NCI-H2227 treated with DMSO at 0.1 percent for 48 hours (cell line): ENCODE results near the gene EBF3.

ENCODE experiments used
- DNase-seq: peaks from one replicate; lab custom pipeline; 2025; lab: John Stamatoyannopoulos, UW

The EBF3 gene

DNA sequence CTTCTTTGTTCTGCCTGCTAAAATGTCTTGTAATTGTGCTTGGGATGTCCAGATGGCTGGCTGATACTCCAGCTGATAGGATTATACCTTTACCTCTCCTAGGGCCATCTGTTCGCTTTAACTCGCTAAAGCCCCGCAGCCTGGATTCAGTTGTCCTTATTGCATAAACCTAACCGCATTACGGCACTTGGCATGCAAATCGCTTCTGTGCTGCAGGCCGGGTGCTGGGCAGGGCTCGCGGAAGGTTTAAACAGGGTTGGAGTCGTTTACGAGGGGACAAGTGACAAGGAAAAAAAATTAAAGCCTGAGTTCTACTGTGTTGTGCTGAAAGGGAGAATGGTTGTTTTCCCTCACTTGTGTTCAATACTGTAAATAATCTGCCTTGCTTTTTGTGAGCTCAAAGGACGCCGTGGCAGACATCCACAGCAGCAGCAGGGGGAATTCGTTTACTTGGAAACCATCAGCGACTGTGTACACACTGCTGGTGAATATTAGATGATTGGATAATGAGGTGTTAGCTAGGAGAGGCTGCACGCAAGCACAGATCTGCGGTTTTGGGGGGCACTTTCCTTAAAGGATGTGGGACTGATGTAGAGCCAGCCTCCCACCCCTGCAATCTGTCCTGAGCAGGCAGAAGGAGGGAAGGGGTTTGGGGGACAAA is 93.0 kb downstream of the EBF3 start:
- DNase-seq, result no peak

DNA sequence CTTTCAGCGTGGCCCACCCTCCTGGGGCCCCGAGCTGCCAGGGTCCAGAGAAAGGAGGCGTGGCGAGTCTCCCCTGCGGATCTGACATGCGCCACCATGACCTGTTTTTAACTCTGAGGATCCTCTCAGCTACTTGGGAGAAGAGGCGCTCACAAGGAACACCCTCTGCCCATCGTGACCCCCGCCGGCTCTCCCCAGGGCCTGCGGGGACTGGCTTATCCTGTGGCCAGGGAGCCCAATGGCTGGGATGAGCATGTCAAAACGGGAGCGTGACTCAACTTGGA is 93.7 kb downstream of the EBF3 start:
- DNase-seq, result no peak

DNA sequence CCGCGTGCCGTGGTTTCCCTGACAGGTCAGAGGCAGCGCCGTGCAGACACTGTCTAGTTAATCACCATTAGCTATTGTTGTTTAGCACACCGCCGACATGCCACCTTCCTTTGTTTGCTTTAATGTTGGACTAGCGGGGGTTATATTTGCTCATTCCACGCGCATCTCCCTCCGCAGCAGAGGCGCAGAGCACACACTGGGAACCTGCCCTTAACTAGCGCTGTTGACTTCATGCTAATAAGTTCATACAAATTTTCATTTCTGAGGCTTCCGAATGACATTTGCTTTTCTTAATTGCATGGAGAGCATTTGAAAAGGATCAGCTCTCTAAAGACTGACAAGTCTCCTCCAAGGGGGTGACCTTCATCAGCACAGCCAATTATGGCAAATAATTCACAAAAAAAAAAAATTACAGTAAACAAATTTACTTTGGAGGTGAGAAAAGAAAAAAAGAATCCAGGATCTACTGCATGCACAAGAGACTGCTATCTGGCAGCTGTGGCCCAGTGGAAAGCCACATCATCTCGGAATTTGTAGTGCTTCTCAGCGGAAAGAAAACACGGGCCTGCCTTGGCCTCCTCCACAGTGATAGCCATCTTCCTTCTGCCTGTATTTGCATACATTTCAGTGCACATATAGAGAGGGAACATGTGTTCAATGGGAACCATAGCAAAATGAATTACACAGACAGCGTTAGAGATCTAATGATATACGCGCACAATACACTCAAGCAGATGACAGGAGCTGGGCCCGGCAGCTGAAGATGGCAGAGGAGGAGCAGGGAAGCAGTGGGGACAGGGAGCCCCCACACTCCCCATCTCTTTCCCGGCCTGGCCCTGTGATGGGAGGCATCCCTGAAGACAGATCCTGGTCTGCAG is 94.2 kb downstream of the EBF3 start:
- no peak for DNase-seq

DNA sequence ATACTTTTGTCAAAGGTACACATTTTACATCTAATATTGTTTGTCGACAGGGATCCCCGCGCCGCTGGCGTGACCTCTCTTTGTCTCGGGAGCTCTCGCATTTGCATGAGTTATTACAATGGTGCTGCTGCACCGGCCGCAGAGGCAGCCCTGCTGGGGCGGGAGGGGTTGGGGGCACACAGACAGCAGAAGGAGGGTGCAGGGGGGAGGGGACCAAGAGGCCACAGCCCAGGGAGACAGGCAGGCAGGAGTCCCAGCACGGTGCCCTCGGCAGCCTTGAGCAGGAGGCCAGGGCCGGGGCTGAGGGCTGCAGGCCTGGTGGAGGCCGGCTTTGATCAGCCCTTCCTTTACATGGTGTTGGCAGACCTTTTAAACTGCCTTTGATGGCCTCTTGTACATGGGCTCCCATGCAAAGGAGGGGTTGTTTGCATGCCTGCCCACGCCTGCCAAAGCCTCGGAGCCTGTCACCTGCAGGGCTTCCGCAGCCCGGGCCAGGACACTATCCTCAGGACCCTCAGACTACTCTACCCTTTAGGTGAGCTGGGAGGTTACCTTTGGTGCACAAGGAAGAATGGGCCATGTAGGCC is 95.5 kb downstream of the EBF3 start:
- DNase-seq, result no peak

DNA sequence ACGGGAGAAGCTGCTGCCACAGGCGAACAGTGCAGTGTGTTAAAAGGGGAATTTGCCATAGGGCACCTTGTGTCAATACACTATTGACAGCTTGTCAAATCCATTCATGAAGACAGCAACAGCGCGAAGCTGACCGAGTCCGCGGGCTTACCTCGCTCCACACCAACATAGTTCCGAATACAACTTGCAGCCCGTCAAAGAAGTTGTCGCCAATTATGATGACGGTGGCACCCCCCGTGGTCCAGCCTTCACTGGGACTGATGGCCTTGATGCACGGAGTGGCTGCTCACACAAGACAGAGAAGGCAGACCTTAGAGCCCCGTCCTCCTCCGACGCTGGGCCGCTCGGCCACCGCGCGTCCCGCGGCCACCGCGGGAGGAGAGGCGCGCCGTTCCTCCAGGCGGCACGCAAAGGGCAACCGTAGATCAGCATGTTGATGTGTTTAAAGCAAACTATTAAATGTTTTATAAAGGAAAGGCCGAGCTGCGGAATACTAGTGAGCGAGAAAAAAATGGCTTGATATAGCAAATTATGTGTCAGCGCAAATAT is 96.4 kb downstream of the EBF3 start:
- no peak for DNase-seq

DNA sequence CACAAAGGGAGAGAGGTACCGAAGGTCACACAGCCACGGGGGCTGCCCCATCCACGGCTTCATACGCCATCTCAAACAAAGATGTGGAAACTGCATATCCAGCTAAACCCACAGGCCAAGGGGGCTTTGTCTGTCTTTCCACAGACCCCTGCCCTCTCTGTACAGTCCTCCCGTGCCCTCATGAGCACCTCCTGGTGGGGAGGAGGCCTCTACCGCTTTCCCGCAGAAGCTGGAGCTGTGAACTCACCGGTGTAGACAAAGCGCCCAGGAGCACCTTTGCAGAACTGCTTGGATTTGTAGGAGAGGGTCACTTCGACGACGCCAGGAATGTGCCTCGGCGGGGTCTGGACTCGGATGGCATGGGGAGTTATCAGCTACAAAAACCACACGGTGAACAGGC is 97.2 kb downstream of the EBF3 start:
- DNase-seq, result no peak

DNA sequence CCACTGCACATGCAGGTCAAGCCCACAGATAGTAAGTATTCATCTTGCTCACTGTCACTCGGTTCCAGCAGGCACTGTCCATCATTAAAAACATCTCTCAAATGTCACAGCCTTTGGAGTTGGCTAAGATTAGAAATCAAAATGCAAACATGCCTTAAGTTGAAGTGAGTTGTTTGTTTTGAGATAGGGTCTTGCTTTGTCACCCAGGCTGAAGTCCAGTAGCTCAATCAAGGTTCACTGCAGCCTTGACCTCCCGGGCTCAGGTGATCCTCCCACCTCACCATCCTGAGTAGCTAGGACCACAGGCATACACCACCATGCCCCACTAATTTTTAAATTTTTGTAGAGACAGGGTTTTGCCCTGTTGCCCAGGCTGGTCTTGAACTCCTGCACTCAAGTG is 98.1 kb downstream of the EBF3 start:
- no peak for DNase-seq

DNA sequence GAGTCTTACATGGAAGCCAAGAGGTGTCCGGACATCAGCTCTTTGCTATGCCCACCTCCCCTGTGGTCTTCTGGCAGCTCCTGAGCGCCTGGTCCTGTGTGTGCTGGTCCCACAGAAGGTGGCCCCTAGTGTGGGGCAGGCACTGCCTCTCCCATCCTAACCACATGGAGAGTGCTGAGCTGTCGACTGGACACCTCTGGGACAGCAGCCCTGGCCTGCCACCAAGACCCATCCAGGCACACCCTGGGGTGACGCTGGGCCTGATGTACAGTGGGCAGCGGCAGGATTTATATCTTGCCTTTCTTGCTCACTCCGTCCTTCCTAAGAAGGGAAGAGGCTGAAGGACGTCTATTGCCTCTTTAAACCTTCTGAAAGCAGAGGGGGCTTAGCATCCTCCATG is 98.7 kb downstream of the EBF3 start:
- DNase-seq, result no peak

DNA sequence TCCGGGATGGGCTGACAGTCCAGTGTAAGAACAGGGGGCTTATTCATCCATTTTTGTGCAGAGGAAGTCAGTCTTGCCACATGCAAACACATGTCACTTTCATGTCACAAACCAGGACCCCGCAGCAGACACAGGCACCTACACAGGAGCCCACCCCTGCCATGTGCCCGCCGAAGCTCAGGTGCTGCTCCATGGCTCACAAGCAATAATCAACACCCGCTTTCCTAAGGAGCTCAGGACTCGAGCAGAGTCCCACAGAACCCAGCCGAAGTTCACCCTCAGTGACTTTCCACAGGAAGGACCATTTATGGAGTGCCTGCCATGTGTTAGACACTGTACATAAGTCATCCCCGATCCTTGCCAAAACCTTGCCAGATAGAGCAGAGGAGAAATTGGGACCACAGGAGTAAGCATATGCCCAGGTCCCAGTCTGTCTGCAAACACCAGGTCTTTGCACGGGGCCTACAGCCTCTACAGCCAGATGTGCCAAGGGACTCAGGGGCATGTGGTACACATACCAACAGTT is 99.4 kb downstream of the EBF3 start:
- DNase-seq, result no peak

DNA sequence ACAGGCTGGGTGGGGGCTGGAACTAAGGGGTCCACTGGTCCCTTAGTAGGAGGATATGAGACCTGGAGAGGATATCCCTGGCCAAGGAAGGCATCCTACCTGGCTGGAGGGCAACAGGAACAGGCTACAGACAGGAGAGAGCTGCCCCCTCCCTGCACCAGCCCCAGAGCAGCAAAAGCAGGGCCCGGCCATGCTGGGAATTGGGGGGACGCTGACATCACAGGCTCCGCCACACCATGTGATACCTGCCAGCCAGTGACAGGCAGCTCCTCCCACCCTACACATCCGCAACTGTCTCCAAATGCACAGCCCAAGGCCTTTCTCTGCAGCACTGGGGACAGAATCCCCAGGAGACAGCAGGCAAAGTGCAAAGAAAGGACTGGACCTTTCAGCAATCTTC is 100.0 kb downstream of the EBF3 start:
- DNase-seq, result no peak

DNA sequence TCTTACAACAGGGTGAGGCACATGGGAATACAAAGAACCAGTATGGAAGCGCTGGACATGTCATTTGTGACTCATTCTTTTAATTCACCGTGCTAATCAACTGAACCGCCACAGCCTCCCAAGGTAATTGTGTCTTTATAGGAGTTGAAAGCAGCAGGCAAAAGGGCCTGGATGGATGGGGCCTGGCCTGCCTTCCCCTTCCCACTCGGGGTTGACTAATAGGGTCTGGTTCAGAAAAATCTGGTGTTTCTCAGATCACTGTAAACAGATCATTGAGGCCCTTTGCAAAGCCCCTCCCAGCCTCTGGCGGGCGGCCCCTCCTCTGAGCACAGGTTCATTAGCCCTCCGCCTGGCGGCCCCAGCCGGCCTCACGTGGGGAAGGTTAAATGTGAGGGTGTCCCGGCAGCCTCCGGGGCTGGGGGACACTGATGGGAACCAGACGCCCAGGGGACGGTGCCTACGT is 100.8 kb downstream of the EBF3 start:
- DNase-seq, result no peak

DNA sequence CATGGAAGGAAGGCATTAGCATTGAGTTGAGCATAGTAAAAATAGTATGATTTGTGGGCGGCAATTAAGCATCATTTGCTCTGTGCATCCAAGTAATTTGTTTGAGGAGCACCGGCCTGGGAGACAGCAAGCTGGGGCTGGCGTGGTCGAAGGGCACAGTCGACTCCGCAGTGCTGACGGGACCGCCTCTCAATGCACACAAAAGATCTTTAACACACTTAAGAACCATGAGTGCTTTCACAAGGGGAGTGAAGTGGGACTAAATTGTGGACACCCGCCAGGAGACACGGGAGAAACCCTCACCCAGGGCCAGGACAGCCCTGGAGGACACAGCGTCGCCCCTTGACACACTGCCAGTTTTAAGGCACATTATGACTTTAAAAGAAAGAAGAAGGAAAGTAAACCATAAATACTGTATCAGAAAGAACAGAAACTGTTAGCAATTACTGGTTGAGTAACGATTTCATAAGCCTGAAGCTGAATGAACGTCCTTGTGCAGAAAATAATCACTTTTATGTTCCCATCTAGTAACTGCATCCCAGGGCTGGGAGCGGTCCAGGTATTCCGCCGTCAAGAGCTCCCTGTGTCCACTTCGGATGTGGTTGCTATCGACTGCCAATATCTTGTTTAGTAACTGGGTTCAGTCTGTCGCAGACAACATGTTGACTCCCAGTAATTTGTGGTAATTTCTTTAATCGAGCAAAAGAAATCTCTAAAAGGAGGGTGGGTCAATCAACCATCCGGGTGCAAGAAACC is 102.1 kb downstream of the EBF3 start:
- DNase-seq, result no peak

DNA sequence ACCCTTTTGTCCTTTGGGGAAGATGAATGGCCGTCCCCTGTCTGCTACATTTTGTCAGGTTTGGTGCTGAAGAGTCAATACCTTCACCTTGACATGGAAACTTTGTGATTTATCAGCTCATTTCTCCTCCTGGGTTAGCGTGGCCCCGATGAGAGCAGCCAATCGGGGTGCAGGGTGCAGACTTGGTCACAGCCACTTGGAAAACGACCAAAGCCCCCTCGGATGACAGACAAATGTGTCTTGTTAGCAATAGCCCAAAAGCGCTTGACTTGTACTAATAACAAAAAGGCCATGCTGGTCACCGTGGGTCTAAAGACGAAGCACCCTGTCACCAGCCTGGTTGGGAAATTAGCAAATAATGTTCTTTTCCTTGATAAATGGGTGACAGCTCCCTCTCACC is 103.7 kb downstream of the EBF3 start:
- no peak for DNase-seq

DNA sequence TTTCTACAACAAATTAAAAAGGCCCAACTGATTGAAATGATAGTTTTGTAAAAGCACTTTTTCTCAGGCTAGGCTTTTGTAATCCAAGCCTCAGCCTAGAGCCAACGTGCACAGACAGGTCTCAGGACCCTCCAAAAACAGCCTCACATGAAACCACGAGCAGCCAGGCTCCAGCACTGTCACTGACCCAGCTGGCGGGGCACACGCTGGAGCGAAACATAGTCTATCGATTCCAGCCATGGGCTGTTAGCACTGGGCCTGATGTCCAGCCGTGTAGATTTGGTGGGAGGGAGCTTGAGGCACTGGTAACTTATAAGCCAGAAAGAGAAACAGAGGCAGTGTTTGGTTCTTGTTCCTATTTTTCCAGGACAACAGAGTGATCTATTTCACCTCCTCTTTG is 104.5 kb downstream of the EBF3 start:
- DNase-seq, result no peak

DNA sequence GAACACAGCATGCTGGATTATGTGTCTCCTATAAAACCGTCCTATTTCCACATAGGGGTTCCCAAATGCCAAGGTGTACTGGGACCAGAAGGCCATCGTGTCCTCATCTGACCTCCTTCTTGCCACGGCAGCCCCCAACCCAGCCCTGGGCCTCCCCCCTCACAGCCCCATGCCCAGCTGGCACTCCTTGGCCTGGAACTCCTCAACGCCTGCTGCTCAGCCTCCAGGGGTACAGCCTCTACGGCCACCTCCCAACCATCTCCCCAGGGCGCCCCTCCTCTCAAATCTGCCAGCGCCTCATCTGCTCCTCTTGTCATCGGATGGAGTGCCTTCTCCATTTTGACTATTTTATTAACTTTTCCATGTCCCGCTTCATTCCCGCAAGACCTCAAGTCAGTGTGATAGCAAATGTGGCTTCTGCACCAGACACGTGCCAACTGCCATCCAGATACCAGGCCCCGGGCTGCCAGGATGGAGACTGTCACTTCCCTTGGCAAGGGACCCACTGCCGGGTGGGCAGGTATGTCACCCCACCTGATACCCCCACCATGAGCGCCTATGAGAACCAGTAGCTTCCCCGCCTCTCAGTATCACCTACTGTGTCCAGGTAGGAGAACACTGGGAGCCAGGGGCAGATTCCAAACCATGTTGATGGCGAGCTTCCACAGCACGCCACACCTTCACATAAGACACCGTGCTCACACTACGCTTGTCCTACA is 106.7 kb downstream of the EBF3 start:
- DNase-seq, result no peak

DNA sequence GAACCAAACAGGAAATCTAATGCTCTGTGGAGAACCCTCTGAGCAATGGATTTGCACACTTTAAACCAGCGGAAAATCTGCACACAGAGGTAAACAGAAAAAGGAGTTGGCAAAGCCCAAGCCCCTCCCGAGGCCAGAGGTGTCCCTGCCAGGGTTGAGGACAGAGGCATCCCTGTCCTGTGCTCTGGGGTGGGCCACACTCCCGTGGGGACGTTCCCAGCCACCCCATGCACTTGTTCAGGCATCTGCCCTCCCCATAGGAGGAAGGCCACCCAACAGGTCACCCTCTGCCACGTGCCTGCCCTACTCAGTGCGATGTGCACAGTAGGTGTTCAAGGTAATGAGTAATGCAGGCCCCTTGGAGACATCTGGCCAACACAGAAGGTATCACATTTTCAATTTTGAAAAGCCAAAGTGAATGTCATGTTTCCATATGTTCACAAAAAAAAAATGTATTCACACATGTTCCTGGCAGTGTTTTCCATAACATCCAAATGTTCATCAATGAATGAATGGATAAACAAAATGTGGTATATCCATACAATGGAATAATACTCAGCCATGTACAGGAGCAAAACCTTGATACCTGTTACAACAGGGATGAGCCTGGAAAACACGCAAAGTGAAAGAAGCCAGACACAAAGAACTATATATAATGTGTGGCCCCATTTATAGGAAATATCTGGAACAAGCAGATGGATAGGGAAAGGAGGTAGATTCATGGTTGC is 108.1 kb downstream of the EBF3 start:
- DNase-seq, result no peak

DNA sequence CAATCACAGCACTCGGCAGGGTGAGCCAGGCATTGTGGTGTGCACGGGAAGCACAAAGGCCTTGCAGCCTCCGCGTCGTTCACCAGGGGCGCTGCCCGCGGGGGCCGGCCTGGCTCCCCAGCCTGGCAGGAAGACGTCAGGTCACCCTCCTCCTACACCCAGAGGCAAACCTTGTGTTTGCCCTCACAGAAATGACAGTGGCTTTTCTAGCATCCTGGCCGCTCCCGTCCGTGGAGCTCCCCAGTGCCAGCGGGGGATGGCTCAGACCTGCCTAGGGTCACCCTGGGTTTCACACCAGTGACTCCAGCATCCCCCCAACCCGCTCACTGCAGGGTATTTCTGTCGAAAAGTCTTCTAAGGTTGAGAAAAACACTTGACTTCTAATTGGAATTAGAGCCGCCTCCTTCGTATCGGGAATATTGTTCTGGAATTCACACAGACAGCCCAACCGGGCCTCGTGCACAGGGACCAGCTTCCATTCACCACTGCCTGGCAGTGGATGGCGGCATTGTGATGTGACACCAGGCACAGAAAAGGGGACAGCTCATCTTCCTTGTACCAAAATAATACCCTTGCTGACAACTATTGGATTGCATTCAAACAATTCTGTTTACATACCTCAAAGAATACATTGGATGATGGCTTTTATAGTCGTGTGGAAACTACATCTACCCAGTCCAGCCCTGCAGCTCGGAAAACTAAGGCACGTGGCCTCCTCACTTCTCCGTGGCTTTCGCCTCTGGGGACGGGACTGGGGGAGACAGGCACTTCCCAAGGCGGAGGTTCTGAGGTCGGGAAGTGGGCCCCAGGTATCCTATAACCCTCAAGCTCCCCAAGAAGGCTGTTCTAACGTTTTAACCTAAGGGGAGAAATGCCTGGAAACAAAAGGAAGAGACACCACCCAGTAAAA is 109.0 kb downstream of the EBF3 start:
- no peak for DNase-seq

DNA sequence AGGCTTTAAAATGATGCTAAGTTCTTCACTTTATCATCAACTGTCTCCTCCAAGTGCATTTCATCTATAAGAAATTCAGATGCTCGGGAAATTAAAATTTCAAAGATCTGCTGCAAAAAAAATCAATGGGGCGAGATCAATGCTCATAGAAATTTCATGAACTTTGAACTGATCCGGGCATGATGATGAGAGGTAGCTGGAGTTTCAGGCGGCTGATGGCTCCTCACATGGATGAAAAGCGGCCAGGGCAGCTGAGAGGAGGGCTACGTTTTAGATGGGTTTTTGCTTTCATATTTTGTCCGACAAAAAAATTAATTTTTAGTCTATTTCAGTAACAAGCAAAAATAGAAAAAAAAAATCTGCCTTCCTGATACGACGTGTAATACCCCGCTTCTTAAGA is 109.9 kb downstream of the EBF3 start:
- no peak for DNase-seq

DNA sequence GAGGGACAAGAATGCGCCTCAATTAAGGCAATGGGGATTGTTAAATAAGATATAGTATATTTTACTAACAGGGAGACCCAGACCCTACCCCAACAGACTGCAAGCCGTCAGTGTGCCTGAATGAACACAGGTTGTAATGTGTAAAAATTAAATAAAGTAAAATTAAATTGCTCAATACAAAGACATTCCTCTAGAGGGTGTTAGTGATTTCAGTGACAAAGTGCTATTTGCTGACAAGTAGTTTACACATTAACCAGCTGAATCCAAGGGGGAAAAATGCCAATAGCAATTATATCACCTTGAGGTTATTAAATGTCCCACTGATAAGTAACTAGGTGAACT is 110.5 kb downstream of the EBF3 start:
- DNase-seq, result no peak
